NCI-H345 treated with DMSO at 0.1 percent for 48 hours (cell line): ENCODE measurements around the gene GOLPH3.

Source experiments
- DNase-seq: peaks from one replicate; lab custom pipeline; 2025; ENCODE audit not compliant: unreplicated experiment; lab: John Stamatoyannopoulos, UW

Gene GOLPH3

GRCh38 chr5:32172186-32172911, 1.8 kb downstream of the GOLPH3 start:
- peak; percentile 57 for DNase-seq

- no peak for DNase-seq
Measured at GRCh38 chr5:32170303-32171151, 3.6 kb downstream of the GOLPH3 start.

DNA sequence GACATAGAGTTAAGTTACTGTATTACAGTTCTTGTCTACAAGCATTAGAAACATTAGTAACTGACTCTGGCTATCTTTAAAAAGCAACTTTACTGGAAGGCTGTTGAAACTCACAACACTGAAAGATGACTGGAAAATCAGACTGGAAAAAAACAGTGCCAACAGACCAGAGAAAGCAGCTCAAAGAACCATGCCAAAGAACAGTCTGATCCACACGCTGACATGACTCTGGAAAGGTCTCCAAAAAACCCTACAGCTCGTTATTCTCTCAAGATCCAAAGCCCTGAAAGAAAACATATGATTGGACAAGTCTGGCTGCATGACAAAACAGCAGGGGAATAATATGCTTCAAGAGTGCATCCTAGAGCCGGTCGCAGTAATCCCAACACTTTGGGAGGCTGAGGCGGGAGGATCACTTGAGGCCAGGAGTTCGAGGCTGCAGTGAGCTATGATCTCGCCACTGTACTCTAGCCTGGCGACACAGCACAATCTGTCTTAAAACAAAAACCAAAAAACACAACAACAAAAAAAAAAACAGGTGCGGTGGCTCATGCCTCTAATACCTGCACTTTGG, 5.6 kb downstream of the GOLPH3 start:
- DNase-seq = no peak

DNA sequence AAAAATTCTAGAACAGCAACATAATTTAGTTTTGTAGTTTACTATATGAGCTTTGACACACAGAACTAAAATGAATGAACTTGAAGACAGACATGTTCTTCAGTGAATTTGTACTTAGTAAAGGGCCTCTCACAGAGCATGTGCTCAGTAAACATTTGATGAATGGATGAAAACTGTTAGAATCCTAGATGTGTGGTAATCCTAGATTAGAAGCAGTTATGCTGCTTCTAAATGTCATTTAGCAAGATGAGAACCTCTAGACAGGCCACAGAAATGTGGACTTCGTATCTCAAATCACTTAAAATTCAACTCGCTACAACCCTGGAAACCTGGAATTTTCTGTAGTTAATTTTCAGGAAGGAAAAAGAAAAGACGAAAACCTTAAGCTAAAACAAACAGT, 8.5 kb downstream of the GOLPH3 start:
- DNase-seq = no peak

GRCh38 chr5:32163785-32164184, 10.3 kb downstream of the GOLPH3 start:
- DNase-seq = no peak

GRCh38 chr5:32163053-32163452, 11.1 kb downstream of the GOLPH3 start:
- DNase-seq = no peak

DNA sequence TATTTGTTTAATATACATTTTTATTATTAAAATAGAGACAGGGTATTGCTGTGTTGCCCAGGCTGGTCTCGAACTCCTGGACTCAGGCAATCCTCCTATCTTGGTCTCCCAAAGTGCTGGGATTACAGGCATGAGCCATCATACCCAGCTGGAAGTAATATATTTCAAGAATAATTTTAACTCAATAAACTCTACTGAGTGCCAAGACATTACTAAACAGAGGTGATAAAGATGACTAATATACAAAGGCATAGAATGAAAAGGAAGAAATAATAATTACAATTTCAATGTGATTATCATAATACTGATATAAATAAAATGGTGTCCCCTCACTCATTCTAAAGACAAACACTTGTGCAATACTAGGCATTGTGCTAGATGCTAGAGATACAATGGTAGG, 13.9 kb downstream of the GOLPH3 start:
- no peak for DNase-seq

DNA sequence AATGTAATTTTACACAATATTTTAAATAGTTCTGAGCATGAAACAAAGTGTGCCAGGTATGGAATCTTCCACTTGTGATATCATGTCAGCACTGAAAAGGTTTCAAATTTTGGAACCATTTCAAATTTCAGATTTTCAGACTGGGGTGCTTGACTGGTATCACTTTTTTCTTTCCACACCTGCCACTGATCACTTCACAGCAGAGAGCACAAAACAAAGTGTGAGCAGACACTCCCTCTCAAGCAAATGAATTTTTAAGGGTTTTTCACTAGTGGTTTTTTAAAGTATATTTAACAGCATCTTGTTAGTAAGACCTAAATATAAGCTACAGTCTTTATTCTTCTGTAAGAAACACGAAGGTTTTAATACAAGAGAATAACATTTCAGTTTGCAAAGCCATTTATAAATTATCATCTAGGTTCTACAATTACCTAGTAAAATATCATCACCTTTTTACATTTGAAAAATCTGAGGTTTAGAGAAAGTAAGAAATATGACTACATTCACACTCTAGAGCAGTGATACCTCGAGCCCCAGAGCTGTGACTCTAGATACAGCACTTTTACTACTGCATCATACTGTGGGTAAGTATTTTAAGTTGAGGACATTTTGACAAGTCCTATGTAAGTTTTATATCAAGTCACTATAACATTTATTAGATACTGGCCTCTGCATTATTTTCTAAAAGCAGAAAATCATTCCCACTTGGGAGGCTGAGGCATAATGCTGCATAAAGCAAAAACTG, 14.6 kb downstream of the GOLPH3 start:
- no peak for DNase-seq

GRCh38 chr5:32158679-32158975, 15.5 kb downstream of the GOLPH3 start:
- DNase-seq = no peak

- no peak for DNase-seq
Measured at GRCh38 chr5:32157078-32157477, 17.0 kb downstream of the GOLPH3 start.

GRCh38 chr5:32156635-32157034, 17.5 kb downstream of the GOLPH3 start:
- no peak for DNase-seq

DNA sequence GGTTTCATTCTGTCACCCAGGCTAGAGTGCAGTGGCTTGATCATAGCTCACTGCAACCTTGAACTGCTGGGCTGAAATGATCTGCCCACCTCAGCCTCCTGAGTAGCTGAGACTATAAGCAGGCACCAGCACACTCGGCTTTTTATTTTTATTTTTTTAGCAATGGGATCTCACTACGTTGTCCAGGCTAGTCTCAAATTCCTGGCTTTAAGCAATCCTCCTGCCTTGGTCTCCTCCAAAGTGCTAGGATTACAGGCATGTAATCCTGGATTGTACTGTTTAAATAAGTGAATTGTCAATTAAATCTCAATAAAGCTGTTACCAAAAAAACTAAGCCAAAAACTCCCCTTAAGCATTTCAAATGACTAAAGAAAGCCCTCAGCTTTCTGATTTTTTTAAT, 18.9 kb downstream of the GOLPH3 start:
- no peak for DNase-seq

DNA sequence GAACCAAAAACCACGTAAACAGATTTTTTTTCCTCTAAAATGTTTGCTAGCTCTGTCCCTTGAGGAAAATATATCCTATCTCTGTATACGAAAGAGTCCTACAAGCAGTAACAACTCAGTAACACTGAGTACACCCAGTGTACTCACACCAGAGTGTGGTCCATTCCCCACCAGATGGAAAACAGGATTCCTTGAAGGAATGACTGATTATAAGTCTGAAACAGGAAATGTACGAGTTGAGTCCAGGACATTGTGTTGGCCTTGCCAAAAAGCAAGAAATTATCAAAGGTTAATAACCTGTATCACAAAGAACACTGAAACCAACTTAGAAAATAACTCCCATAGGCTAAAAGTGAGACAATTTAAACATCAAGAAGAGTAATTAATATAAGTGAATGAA, 20.4 kb downstream of the GOLPH3 start:
- DNase-seq = no peak

GRCh38 chr5:32151198-32151597, 22.9 kb downstream of the GOLPH3 start:
- DNase-seq = no peak

DNA sequence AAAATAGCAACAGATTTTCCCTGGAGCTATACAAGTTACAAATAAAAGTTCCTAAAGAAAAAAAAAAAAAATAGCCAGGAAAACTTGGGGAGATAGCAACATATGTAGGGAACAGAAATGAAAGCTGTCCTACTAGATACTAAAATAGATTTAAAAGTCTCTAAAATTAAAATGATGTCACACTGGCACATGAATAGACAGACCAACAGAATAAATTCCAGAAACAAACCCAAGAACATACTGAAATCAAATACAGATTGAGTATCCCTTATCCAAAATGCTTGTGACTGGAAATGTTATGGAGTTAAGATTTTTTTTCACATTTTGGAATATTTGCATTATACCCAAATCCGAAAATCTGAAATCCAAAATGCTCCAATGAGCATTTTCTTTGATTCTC, 23.8 kb downstream of the GOLPH3 start:
- DNase-seq = no peak

GRCh38 chr5:32147959-32148358, 26.2 kb downstream of the GOLPH3 start:
- DNase-seq = no peak

- no peak for DNase-seq
Measured at GRCh38 chr5:32147236-32147635, 26.9 kb downstream of the GOLPH3 start.

- DNase-seq = no peak
Measured at GRCh38 chr5:32145378-32145777, 28.7 kb downstream of the GOLPH3 start.

GRCh38 chr5:32144378-32145207, 29.5 kb downstream of the GOLPH3 start:
- no peak for DNase-seq

DNA sequence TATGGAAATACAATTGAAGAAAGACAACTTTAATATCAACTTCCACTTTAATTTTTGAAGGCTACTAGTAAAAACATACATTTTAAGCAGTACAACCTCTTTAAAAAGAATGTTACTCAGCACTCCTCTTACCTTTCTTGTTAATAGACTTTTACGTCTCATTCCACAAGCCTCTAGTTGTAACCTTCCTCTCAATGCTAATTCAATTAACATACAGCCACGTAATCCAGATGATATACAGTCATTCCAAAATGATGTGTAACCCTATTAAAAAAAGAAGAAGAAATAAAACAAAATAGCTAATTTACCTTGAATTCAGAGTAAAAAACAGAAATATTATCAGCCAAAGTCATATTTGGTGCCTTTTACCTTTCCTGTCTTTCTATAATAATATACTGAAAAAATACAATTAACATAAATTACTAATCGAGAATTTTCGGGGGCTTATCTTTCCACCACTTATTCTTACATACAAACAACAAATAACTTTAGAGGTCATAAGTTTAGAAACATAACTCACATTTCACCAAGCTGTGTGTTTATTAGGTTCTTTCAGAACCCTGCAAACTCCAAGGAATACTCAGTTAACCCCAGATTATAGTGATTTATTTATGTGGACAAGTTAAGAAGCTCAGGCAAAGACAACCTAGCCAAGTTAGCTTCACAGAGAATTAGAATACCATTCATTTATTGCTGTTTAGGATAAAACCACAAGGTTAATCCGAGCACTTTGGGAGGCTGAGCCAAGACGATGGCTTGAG, 30.3 kb downstream of the GOLPH3 start:
- DNase-seq = no peak
